NCI-H446 (cell line): ENCODE data around the gene CHST3.
"Not testable (repeated sequence)": the region's sequence is repeated elsewhere in the genome, so short reads cannot be mapped to it uniquely, and the experiment has no call there.

Source experiments
- DNase-seq, 2 experiments: peaks; one replicate each; lab custom pipeline; 2025; lab: John Stamatoyannopoulos, UW

Gene CHST3

GRCh38 chr10:71973777-71974488, 9.7 kb downstream of the CHST3 start:
- no peak for DNase-seq

GRCh38 chr10:71974489-71975021, 10.4 kb downstream of the CHST3 start:
- DNase-seq, result no peak

- DNase-seq, result peak in 1 of 2 experiments; percentile 34
Measured at GRCh38 chr10:71975087-71975870, 11.1 kb downstream of the CHST3 start.

GRCh38 chr10:71975871-71976725, 11.9 kb downstream of the CHST3 start:
- DNase-seq, result peak in 1 of 2 experiments; percentile 47

GRCh38 chr10:71977614-71977903, 13.4 kb downstream of the CHST3 start:
- DNase-seq, result not testable (repeated sequence)

- DNase-seq, result no peak
Measured at GRCh38 chr10:71978476-71978875, 14.3 kb downstream of the CHST3 start.

GRCh38 chr10:71978988-71979691, 14.9 kb downstream of the CHST3 start:
- no peak for DNase-seq

GRCh38 chr10:71979692-71980062, 15.5 kb downstream of the CHST3 start:
- DNase-seq, result no peak

GRCh38 chr10:71980181-71981014, 16.2 kb downstream of the CHST3 start:
- no peak for DNase-seq

GRCh38 chr10:71981015-71981875, 17.1 kb downstream of the CHST3 start:
- DNase-seq, result peak in 1 of 2 experiments; percentile 25

- DNase-seq, result no peak
Measured at GRCh38 chr10:71981876-71982230, 17.7 kb downstream of the CHST3 start.

- no peak for DNase-seq
Measured at GRCh38 chr10:71982269-71983178, 18.3 kb downstream of the CHST3 start.

- DNase-seq, result no peak
Measured at GRCh38 chr10:71984126-71984808, 20.1 kb downstream of the CHST3 start.

GRCh38 chr10:71984809-71985388, 20.7 kb downstream of the CHST3 start:
- no peak for DNase-seq

- DNase-seq, result no peak
Measured at GRCh38 chr10:71985542-71986250, 21.5 kb downstream of the CHST3 start.

- not testable (repeated sequence) for DNase-seq
Measured at GRCh38 chr10:71988895-71989294, 24.7 kb downstream of the CHST3 start.
